ENCODE results near the gene DCHS2.

The DCHS2 gene

GRCh38 chr4:154433543-154433942 is 58.1 kb downstream of the DCHS2 start:
- Histone ChIP-seq H3K27me3 (ENCODE audit: insufficient read depth, insufficient read length) (no peaks in the 10 kb centered on the region), H3K9ac (ENCODE audit: insufficient read length, low read depth) (no peak overlapping the region), H3K4me3 (ENCODE audit: insufficient read length, low read depth) (no peak overlapping the region), H3K9me3 (ENCODE audit: insufficient read depth, low read length) (no peaks in the 10 kb centered on the region), H3K4me1 (ENCODE audit: insufficient read depth, insufficient read length) (no peaks in the 10 kb centered on the region), H3K36me3 (ENCODE audit: insufficient read depth, insufficient read length, low read length) (no peaks in the 10 kb centered on the region)
- DNase-seq (ENCODE audit: low read depth, low spot score), result no peak
- TF ChIP-seq ZNF274 (IDR thresholded peaks at IDR 0.05; ENCODE audit: low read depth, low read length) (no peak), SUZ12 (IDR thresholded peaks at IDR 0.05; ENCODE audit: extremely low read depth, insufficient read depth, insufficient read length) (no peak), YY1 (IDR thresholded peaks at IDR 0.05; ENCODE audit: insufficient read depth, insufficient read length) (no peak)

- H3K9me3 ChIP-seq (ENCODE audit: insufficient read depth, low read length), result no peaks in the 10 kb centered on the region
- no peak overlapping the region for H3K4me3 ChIP-seq (ENCODE audit: insufficient read length, low read depth)
- no peaks in the 10 kb centered on the region for H3K36me3 ChIP-seq (ENCODE audit: insufficient read depth, insufficient read length, low read length)
- TF ChIP-seq ZNF274 (IDR thresholded peaks at IDR 0.05; ENCODE audit: low read depth, low read length), result no peak
- no peak for TF ChIP-seq YY1 (IDR thresholded peaks at IDR 0.05; ENCODE audit: insufficient read depth, insufficient read length)
- TF ChIP-seq SUZ12 (IDR thresholded peaks at IDR 0.05; ENCODE audit: extremely low read depth, insufficient read depth, insufficient read length), result no peak
- DNase-seq (ENCODE audit: low read depth, low spot score), result no peak
- H3K9ac ChIP-seq (ENCODE audit: insufficient read length, low read depth), result no peak overlapping the region
- H3K27me3 ChIP-seq (ENCODE audit: insufficient read depth, insufficient read length), result no peaks in the 10 kb centered on the region
- no peaks in the 10 kb centered on the region for H3K4me1 ChIP-seq (ENCODE audit: insufficient read depth, insufficient read length)
Observed at GRCh38 chr4:154429176-154429575, 62.4 kb downstream of the DCHS2 start.

GRCh38 chr4:154427149-154427548 is 64.5 kb downstream of the DCHS2 start:
- no peak overlapping the region for H3K4me3 ChIP-seq (ENCODE audit: insufficient read length, low read depth)
- no peak for TF ChIP-seq YY1 (IDR thresholded peaks at IDR 0.05; ENCODE audit: insufficient read depth, insufficient read length)
- no peak for TF ChIP-seq SUZ12 (IDR thresholded peaks at IDR 0.05; ENCODE audit: extremely low read depth, insufficient read depth, insufficient read length)
- TF ChIP-seq ZNF274 (IDR thresholded peaks at IDR 0.05; ENCODE audit: low read depth, low read length), result no peak
- no peaks in the 10 kb centered on the region for H3K27me3 ChIP-seq (ENCODE audit: insufficient read depth, insufficient read length)
- H3K4me1 ChIP-seq (ENCODE audit: insufficient read depth, insufficient read length), result no peaks in the 10 kb centered on the region
- no peak for DNase-seq (ENCODE audit: low read depth, low spot score)
- H3K9ac ChIP-seq (ENCODE audit: insufficient read length, low read depth), result no peak overlapping the region
- H3K36me3 ChIP-seq (ENCODE audit: insufficient read depth, insufficient read length, low read length), result no peaks in the 10 kb centered on the region
- H3K9me3 ChIP-seq (ENCODE audit: insufficient read depth, low read length), result no peaks in the 10 kb centered on the region

GRCh38 chr4:154425514-154425913 is 66.1 kb downstream of the DCHS2 start:
- Histone ChIP-seq H3K36me3 (ENCODE audit: insufficient read depth, insufficient read length, low read length) (no peaks in the 10 kb centered on the region), H3K9ac (ENCODE audit: insufficient read length, low read depth) (no peak overlapping the region), H3K4me3 (ENCODE audit: insufficient read length, low read depth) (no peak overlapping the region), H3K4me1 (ENCODE audit: insufficient read depth, insufficient read length) (no peaks in the 10 kb centered on the region), H3K9me3 (ENCODE audit: insufficient read depth, low read length) (no peaks in the 10 kb centered on the region), H3K27me3 (ENCODE audit: insufficient read depth, insufficient read length) (no peaks in the 10 kb centered on the region)
- TF ChIP-seq ZNF274 (IDR thresholded peaks at IDR 0.05; ENCODE audit: low read depth, low read length), result no peak
- TF ChIP-seq SUZ12 (IDR thresholded peaks at IDR 0.05; ENCODE audit: extremely low read depth, insufficient read depth, insufficient read length), result no peak
- no peak for TF ChIP-seq YY1 (IDR thresholded peaks at IDR 0.05; ENCODE audit: insufficient read depth, insufficient read length)
- no peak for DNase-seq (ENCODE audit: low read depth, low spot score)

- no peaks in the 10 kb centered on the region for H3K36me3 ChIP-seq (ENCODE audit: insufficient read depth, insufficient read length, low read length)
- no peaks in the 10 kb centered on the region for H3K4me1 ChIP-seq (ENCODE audit: insufficient read depth, insufficient read length)
- no peaks in the 10 kb centered on the region for H3K27me3 ChIP-seq (ENCODE audit: insufficient read depth, insufficient read length)
- H3K4me3 ChIP-seq (ENCODE audit: insufficient read length, low read depth), result no peak overlapping the region
- TF ChIP-seq YY1 (IDR thresholded peaks at IDR 0.05; ENCODE audit: insufficient read depth, insufficient read length) (no peak), SUZ12 (IDR thresholded peaks at IDR 0.05; ENCODE audit: extremely low read depth, insufficient read depth, insufficient read length) (no peak), ZNF274 (IDR thresholded peaks at IDR 0.05; ENCODE audit: low read depth, low read length) (no peak)
- no peak for DNase-seq (ENCODE audit: low read depth, low spot score)
- H3K9ac ChIP-seq (ENCODE audit: insufficient read length, low read depth), result no peak overlapping the region
- no peaks in the 10 kb centered on the region for H3K9me3 ChIP-seq (ENCODE audit: insufficient read depth, low read length)
Observed at GRCh38 chr4:154424810-154425484, 66.7 kb downstream of the DCHS2 start.

- no peaks in the 10 kb centered on the region for H3K4me1 ChIP-seq (ENCODE audit: insufficient read depth, insufficient read length)
- TF ChIP-seq YY1 (IDR thresholded peaks at IDR 0.05; ENCODE audit: insufficient read depth, insufficient read length) (no peak), SUZ12 (IDR thresholded peaks at IDR 0.05; ENCODE audit: extremely low read depth, insufficient read depth, insufficient read length) (no peak), ZNF274 (IDR thresholded peaks at IDR 0.05; ENCODE audit: low read depth, low read length) (no peak)
- H3K4me3 ChIP-seq (ENCODE audit: insufficient read length, low read depth), result no peak overlapping the region
- H3K9me3 ChIP-seq (ENCODE audit: insufficient read depth, low read length), result no peaks in the 10 kb centered on the region
- no peak for DNase-seq (ENCODE audit: low read depth, low spot score)
- H3K36me3 ChIP-seq (ENCODE audit: insufficient read depth, insufficient read length, low read length), result no peaks in the 10 kb centered on the region
- H3K27me3 ChIP-seq (ENCODE audit: insufficient read depth, insufficient read length), result peaks cover 13% of the 10 kb centered on the region
- no peak overlapping the region for H3K9ac ChIP-seq (ENCODE audit: insufficient read length, low read depth)
Observed at GRCh38 chr4:154422152-154422551, 69.4 kb downstream of the DCHS2 start.

GRCh38 chr4:154421618-154422017 is 70.0 kb downstream of the DCHS2 start:
- no peaks in the 10 kb centered on the region for H3K9me3 ChIP-seq (ENCODE audit: insufficient read depth, low read length)
- H3K9ac ChIP-seq (ENCODE audit: insufficient read length, low read depth), result no peak overlapping the region
- no peak for TF ChIP-seq ZNF274 (IDR thresholded peaks at IDR 0.05; ENCODE audit: low read depth, low read length)
- no peak for TF ChIP-seq SUZ12 (IDR thresholded peaks at IDR 0.05; ENCODE audit: extremely low read depth, insufficient read depth, insufficient read length)
- TF ChIP-seq YY1 (IDR thresholded peaks at IDR 0.05; ENCODE audit: insufficient read depth, insufficient read length), result no peak
- no peak overlapping the region for H3K4me3 ChIP-seq (ENCODE audit: insufficient read length, low read depth)
- H3K4me1 ChIP-seq (ENCODE audit: insufficient read depth, insufficient read length), result no peaks in the 10 kb centered on the region
- DNase-seq (ENCODE audit: low read depth, low spot score), result no peak
- H3K27me3 ChIP-seq (ENCODE audit: insufficient read depth, insufficient read length), result peaks cover 17% of the 10 kb centered on the region
- H3K36me3 ChIP-seq (ENCODE audit: insufficient read depth, insufficient read length, low read length), result no peaks in the 10 kb centered on the region

All from NT2/D1 (cell line).